Measurements from ENCODE around the gene GUCY2F. TPM values are rescaled to one million over a fixed set of nuclear protein-coding genes. Genes with fewer than 3 reads are reported as not detected.
A peak's percentile ranks its signal among the peaks of the same experiment; 100 is the strongest.

Gene GUCY2F
- total and polyA plus RNA-seq, 2 donors (not counting 1 experiment from before 2014, with no cell fraction given) = under 0.01 TPM; not detected in 1

DNA sequence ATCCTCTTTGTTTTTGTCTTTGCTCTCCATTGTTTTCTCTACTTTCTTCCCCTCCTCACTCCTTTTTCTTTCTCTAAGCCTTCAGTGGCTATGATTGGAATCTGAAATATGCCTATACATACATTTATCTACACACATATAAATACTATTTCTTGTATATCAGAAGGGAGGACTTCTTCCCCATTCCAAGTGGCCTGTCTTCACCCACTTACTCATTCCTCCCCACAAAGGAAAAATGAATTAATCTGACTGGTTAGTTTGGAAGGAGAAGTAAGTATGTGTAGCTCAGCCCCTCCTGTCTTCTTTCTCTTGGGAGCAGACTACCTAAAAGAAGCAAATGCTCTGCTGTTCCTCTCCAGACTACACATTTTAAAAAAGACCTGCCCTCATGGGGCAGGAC lies 17.7 kb downstream of the GUCY2F start:
- no peaks in the 10 kb centered on the region for H3K79me2 ChIP-seq (ENCODE audit: control insufficient read depth, insufficient read depth, low read length)
- no peak overlapping the region for H3K4me2 ChIP-seq (ENCODE audit: extremely low read depth, insufficient read depth, low read length)
- no peak overlapping the region for H2AFZ ChIP-seq (ENCODE audit: low read length)
- no peaks in the 10 kb centered on the region for H3K36me3 ChIP-seq (ENCODE audit: control insufficient read depth, insufficient read depth, low read length)
- no peaks in the 10 kb centered on the region for H3K27me3 ChIP-seq (ENCODE audit: control insufficient read depth, insufficient read depth, low read length)
- H3K9ac ChIP-seq (ENCODE audit: insufficient read depth, low read length) = no peak overlapping the region
- H3K9me3 ChIP-seq (ENCODE audit: control insufficient read depth, insufficient read depth, low read depth, low read length) = no peaks in the 10 kb centered on the region
- H3K4me1 ChIP-seq (ENCODE audit: control insufficient read depth, extremely low read depth, insufficient read depth, low read length) = no peaks in the 10 kb centered on the region
- TF ChIP-seq, protein P1, sequence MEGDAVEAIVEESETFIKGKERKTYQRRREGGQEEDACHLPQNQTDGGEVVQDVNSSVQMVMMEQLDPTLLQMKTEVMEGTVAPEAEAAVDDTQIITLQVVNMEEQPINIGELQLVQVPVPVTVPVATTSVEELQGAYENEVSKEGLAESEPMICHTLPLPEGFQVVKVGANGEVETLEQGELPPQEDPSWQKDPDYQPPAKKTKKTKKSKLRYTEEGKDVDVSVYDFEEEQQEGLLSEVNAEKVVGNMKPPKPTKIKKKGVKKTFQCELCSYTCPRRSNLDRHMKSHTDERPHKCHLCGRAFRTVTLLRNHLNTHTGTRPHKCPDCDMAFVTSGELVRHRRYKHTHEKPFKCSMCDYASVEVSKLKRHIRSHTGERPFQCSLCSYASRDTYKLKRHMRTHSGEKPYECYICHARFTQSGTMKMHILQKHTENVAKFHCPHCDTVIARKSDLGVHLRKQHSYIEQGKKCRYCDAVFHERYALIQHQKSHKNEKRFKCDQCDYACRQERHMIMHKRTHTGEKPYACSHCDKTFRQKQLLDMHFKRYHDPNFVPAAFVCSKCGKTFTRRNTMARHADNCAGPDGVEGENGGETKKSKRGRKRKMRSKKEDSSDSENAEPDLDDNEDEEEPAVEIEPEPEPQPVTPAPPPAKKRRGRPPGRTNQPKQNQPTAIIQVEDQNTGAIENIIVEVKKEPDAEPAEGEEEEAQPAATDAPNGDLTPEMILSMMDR (conservative IDR thresholded peaks at IDR 0.05 in 1 of 2, IDR thresholded peaks at IDR 0.05 in 1 of 2; ENCODE audit: low read depth in 1 of 2, low read length in 2 of 2) = no peak
- no peak for TF ChIP-seq EZH2 (IDR thresholded peaks at IDR 0.05; ENCODE audit: low read length, missing control alignments)
- H4K20me1 ChIP-seq (ENCODE audit: control insufficient read depth, extremely low read depth, insufficient read depth, low read length) = no peaks in the 10 kb centered on the region
- H3K27ac ChIP-seq (ENCODE audit: insufficient read depth, low read length) = no peak overlapping the region
- no peak for DNase-seq (ENCODE audit: low read depth in 2 of 2)
- H3K4me3 ChIP-seq (replicated peaks in 1 of 4; ENCODE audit: control extremely low read depth in 1 of 4, insufficient read depth in 1 of 4, low read depth in 3 of 4, low read length in 4 of 4) = no peak overlapping the region

DNA sequence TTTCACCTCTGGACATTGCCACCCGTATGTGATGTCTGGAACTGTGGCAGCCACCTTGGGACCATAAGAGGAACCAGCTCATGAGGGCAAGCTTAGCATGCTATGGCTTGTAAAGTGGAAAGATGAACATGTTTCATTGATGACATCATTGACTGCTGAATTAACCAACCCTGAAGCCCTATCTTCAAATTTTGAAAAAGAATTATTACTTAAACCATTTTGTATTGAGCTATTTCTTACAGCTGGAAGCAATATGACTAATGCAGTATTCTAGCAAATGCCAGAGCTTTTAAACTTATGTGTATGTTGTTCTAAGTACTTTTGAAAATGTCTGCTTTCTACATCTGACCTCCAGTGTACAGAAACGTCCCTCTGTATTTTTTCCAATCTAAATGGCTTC lies 18.1 kb downstream of the GUCY2F start:
- DNase-seq (ENCODE audit: low read depth in 2 of 2) = no peak
- Histone ChIP-seq H3K36me3 (ENCODE audit: control insufficient read depth, insufficient read depth, low read length) (no peaks in the 10 kb centered on the region), H2AFZ (ENCODE audit: low read length) (no peak overlapping the region), H3K9me3 (ENCODE audit: control insufficient read depth, insufficient read depth, low read depth, low read length) (no peaks in the 10 kb centered on the region), H3K27me3 (ENCODE audit: control insufficient read depth, insufficient read depth, low read length) (no peaks in the 10 kb centered on the region), H3K79me2 (ENCODE audit: control insufficient read depth, insufficient read depth, low read length) (no peaks in the 10 kb centered on the region), H3K4me1 (ENCODE audit: control insufficient read depth, extremely low read depth, insufficient read depth, low read length) (no peaks in the 10 kb centered on the region), H3K4me2 (ENCODE audit: extremely low read depth, insufficient read depth, low read length) (no peak overlapping the region), H4K20me1 (ENCODE audit: control insufficient read depth, extremely low read depth, insufficient read depth, low read length) (no peaks in the 10 kb centered on the region), H3K9ac (ENCODE audit: insufficient read depth, low read length) (no peak overlapping the region), H3K27ac (ENCODE audit: insufficient read depth, low read length) (no peak overlapping the region), H3K4me3 (replicated peaks in 1 of 4; ENCODE audit: control extremely low read depth in 1 of 4, insufficient read depth in 1 of 4, low read depth in 3 of 4, low read length in 4 of 4) (no peak overlapping the region)
- TF ChIP-seq, protein P1 (conservative IDR thresholded peaks at IDR 0.05 in 1 of 2, IDR thresholded peaks at IDR 0.05 in 1 of 2; ENCODE audit: low read depth in 1 of 2, low read length in 2 of 2) = no peak
- no peak for TF ChIP-seq EZH2 (IDR thresholded peaks at IDR 0.05; ENCODE audit: low read length, missing control alignments)

DNA sequence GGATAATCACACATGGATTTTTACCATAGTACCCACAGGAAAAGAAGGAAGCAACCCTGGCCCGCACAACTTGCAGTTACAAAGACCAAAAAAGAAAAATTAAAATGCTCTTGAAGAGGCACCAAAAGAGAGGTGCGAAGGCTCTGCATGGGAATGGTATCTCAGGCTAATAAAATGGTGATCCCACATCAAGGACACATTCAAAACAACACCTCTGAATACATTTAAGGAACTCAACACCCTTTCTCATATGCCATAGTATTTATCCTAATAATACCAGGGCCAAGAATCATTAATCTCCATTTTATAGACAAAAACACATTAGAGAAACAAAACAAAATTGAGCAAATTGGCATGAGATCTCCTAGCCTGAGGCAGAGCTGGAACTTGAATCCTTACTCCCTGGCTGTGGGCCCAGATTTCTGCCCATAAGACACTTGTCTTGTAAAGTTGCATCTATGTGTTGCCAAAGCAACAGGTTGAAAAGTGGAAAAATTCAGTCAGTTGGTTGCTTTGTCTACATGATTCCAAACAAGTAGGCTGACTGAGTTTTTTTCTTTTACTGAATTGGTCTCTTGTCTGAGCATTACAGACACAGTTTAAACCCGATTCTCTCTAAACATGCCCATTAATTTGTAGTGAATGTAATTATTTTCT lies 33.5 kb downstream of the GUCY2F start:
- Histone ChIP-seq H3K79me2 (ENCODE audit: control insufficient read depth, insufficient read depth, low read length) (no peaks in the 10 kb centered on the region), H3K36me3 (ENCODE audit: control insufficient read depth, insufficient read depth, low read length) (no peaks in the 10 kb centered on the region), H3K9ac (ENCODE audit: insufficient read depth, low read length) (no peak overlapping the region), H3K9me3 (ENCODE audit: control insufficient read depth, insufficient read depth, low read depth, low read length) (no peaks in the 10 kb centered on the region), H3K4me2 (ENCODE audit: extremely low read depth, insufficient read depth, low read length) (no peak overlapping the region), H3K4me1 (ENCODE audit: control insufficient read depth, extremely low read depth, insufficient read depth, low read length) (no peaks in the 10 kb centered on the region), H4K20me1 (ENCODE audit: control insufficient read depth, extremely low read depth, insufficient read depth, low read length) (no peaks in the 10 kb centered on the region), H3K4me3 (replicated peaks in 1 of 4; ENCODE audit: control extremely low read depth in 1 of 4, insufficient read depth in 1 of 4, low read depth in 3 of 4, low read length in 4 of 4) (no peak overlapping the region), H3K27ac (ENCODE audit: insufficient read depth, low read length) (no peak overlapping the region), H2AFZ (ENCODE audit: low read length) (no peak overlapping the region), H3K27me3 (ENCODE audit: control insufficient read depth, insufficient read depth, low read length) (no peaks in the 10 kb centered on the region)
- peak in 1 of 2 donors; percentile 3 for DNase-seq (ENCODE audit: low read depth in 2 of 2)
- TF ChIP-seq, protein P1 (conservative IDR thresholded peaks at IDR 0.05 in 1 of 2, IDR thresholded peaks at IDR 0.05 in 1 of 2; ENCODE audit: low read depth in 1 of 2, low read length in 2 of 2) = no peak
- TF ChIP-seq EZH2 (IDR thresholded peaks at IDR 0.05; ENCODE audit: low read length, missing control alignments) = no peak
